Heart left ventricle (tissue), 16 donors: ENCODE results near the gene CATSPERD. TPM values are rescaled to one million over a fixed set of nuclear protein-coding genes. Genes with fewer than 3 reads are reported as not detected.

ENCODE experiments used
- ATAC-seq, 4 donors: fragments of 200-7000 bp; cut with Tn5 transposase; one replicate each; pipeline ENCODE4 v1.9.1; 2020 to 2022; ENCODE audit warnings: moderate library complexity in 4 of 4, mild to moderate bottlenecking in 3 of 4, moderate number of reproducible peaks in 1 of 4
- DNase-seq, 5 donors: peaks; one replicate each; pipeline ENCODE4 v3.0.0-alpha.2; 2020
- H3K27ac ChIP-seq, 12 donors: fragments of 200-600 bp; sonication (generic) in 4 of 12; one replicate each; pipeline versions ENCODE4 v1.5.0 to v1.8.0; 2016 to 2022; ENCODE audit warnings: mild to moderate bottlenecking in 2 of 12
- H3K27me3 ChIP-seq, 9 donors: fragments of 200-600 bp; sonication (generic) in 2 of 9; one replicate each; pipeline versions ENCODE4 v1.5.1 to v1.8.0; 2016 to 2022; ENCODE audit warnings: mild to moderate bottlenecking in 3 of 9
- H3K36me3 ChIP-seq, 9 donors: fragments of 200-600 bp; sonication (generic) in 2 of 9; one replicate each; pipeline versions ENCODE4 v1.5.0 to v1.8.0; 2018 to 2022; ENCODE audit warnings: mild to moderate bottlenecking in 2 of 9
- H3K4me1 ChIP-seq, 12 donors: fragments of 200-600 bp; sonication (generic) in 4 of 12; one replicate each; pipeline versions ENCODE4 v1.5.0 to v1.8.0; 2016 to 2022; ENCODE audit warnings: mild to moderate bottlenecking in 3 of 12
- H3K4me3 ChIP-seq, 12 donors: fragments of 200-600 bp; sonication (generic) in 4 of 12; one replicate each; pipeline versions ENCODE4 v1.5.0 to v1.8.0; 2017 to 2022; ENCODE audit warnings: mild to moderate bottlenecking in 9 of 12, moderate library complexity in 4 of 12
- H3K9me3 ChIP-seq, 12 donors: fragments of 200-600 bp; sonication (generic) in 4 of 12; one replicate each; pipeline versions ENCODE4 v1.5.0 to v1.8.0; 2016 to 2022; ENCODE audit warnings: mild to moderate bottlenecking in 1 of 12
- CTCF ChIP-seq, 12 donors: fragments of 200-600 bp; sonication (generic) in 4 of 12; IDR thresholded peaks; one replicate each; pipeline versions ENCODE4 v1.5.0 to v1.8.0; 2018 to 2022; ENCODE audit warnings: antibody characterized with exemption in 12 of 12, mild to moderate bottlenecking in 5 of 12
- POLR2A ChIP-seq, 2 donors: fragments of 450-650 bp; IDR thresholded peaks; one replicate each; pipeline ENCODE4 v1.6.1; 2017; ENCODE audit warnings: antibody characterized with exemption in 2 of 2, mild to moderate bottlenecking in 2 of 2, moderate library complexity in 2 of 2
- WGBS, 4 donors: extraction: QIAGEN DNeasy Blood & Tissue Kit in 2 of 4; methylation state at CpG; one replicate each; pipeline versions ENCODE4 v1.1.5 to v1.1.7; 2013 to 2018; 5-methylcytosine and 5-hydroxymethylcytosine counted together
- intact Hi-C, 10 donors: fragments of 100-400 bp; cut with DNase I; formaldehyde crosslinking; loops; one replicate each; pipeline versions ENCODE4 v1.11.1 to v1.14.2; 2022
- polyA plus RNA-seq, 2 donors: library from polyadenylated mRNA; stranded (reverse); fragments of 200-250 nt; gene quantifications; one replicate each; pipeline ENCODE4 v1.2.3, GENCODE V29; 2013
- total RNA-seq, 9 donors: library from RNA; depleted of rRNA in 2 of 9; stranded (reverse); fragments of >200 nt in 2 of 9; fragmentation: NEBNext Ultra II Directional in 3 of 9; extraction: Animal tissue kit (Norgen Biotek cat#: 25700) in 3 of 9; gene quantifications; one replicate each; pipeline versions ENCODE4 v1.1.0 to v1.2.4, GENCODE V29; 2016 to 2023
- donor health status: ischemic (EF 13 %, LVEDD 7.1; RV severe dilation, severe dysfunction).
- donor health status: healthy with polysubstance abuse.
- donor health status: DM: no; HTN: yes; CAD: no.
- donor health status: DM: no; HTN: no; CAD: no.
- donor health status: ischemic (EF 25% LVEDD 6.9; RV normal size, moderate dysfunction).
- donor health status: ischemic (EF 25% LVEDD 5.7; RV mildly dilated, moderate dysfunction).
- donor health status: healthy.
- donor health status: DM: yes; HTN: yes; CAD: no.
- donor health status: ischemic (EF 35%, LVEDD 5.7; RV mildly dilated, moderate dysfunction).
- donor health status: nonischemic (EF 11% LVEDD 7.7; RV severe dilation, severe dysfunction).
- donor health status: DM: yes; HTN: yes; CAD: no.
- donor health status: PGD.
- donor health status: ischemic (EF 29% LVEDD 5.4; RV normal size, mild dysfunction).
- donor health status: nonischemic (EF 23%, LVEDD 6.1; RV moderate dilation, normal function).

CATSPERD gene
- total and polyA plus RNA-seq, 11 donors = not detected

- Histone ChIP-seq H3K4me1 (peaks cover 0 to 11% (median 6%) of the 10 kb centered on the region in 12 donors), H3K27ac (no peak overlapping the region), H3K4me3 (no peak overlapping the region), H3K36me3 (peaks cover 2 to 69% (median 61%) of the 10 kb centered on the region in 9 donors), H3K9me3 (no peaks in the 10 kb centered on the region), H3K27me3 (no peaks in the 10 kb centered on the region)
- DNase-seq (no peak), ATAC-seq (no peak)
- 89 to 92% (median 91%) methylated on average over 44 of the region's 44 CpGs for WGBS, 4 donors
- TF ChIP-seq CTCF (IDR thresholded peaks at IDR 0.05) (no peak), POLR2A (IDR thresholded peaks at IDR 0.05) (no peak)
- intact Hi-C loops = no loop called here
Observed at GRCh38 chr19:5786593-5787408, 66.4 kb downstream of the CATSPERD start.

- intact Hi-C loops = no loop called here
- TF ChIP-seq CTCF (IDR thresholded peaks at IDR 0.05) (no peak), POLR2A (IDR thresholded peaks at IDR 0.05) (no peak)
- Histone ChIP-seq H3K9me3 (no peaks in the 10 kb centered on the region), H3K4me1 (peaks cover 0 to 11% (median 6%) of the 10 kb centered on the region in 12 donors), H3K4me3 (no peak overlapping the region), H3K27ac (no peak overlapping the region), H3K36me3 (peaks cover 2 to 69% (median 61%) of the 10 kb centered on the region in 9 donors), H3K27me3 (no peaks in the 10 kb centered on the region)
- ATAC-seq (no peak), DNase-seq (no peak)
- 91 to 95% (median 92%) methylated on average over 23 to 39 of the region's 39 CpGs for WGBS, 4 donors
Observed at GRCh38 chr19:5787409-5788182, 67.2 kb downstream of the CATSPERD start.

GRCh38 chr19:5788422-5788821, 68.0 kb downstream of the CATSPERD start:
- H3K36me3 ChIP-seq = peaks cover 2 to 65% (median 61%) of the 10 kb centered on the region in 9 donors
- DNase-seq = no peak
- H3K27ac ChIP-seq = no peak overlapping the region
- no peaks in the 10 kb centered on the region for H3K27me3 ChIP-seq
- 88 to 96% (median 93%) methylated on average over 5 of the region's 5 CpGs for WGBS, 4 donors
- no peak for TF ChIP-seq CTCF (IDR thresholded peaks at IDR 0.05)
- TF ChIP-seq POLR2A (IDR thresholded peaks at IDR 0.05) = no peak
- no peak overlapping the region for H3K4me3 ChIP-seq
- no peaks in the 10 kb centered on the region for H3K9me3 ChIP-seq
- peaks cover 0 to 11% (median 6%) of the 10 kb centered on the region in 12 donors for H3K4me1 ChIP-seq
- intact Hi-C loops = no loop called here
- ATAC-seq = no peak

- no peak for TF ChIP-seq CTCF (IDR thresholded peaks at IDR 0.05)
- TF ChIP-seq POLR2A (IDR thresholded peaks at IDR 0.05) = no peak
- no peaks in the 10 kb centered on the region for H3K27me3 ChIP-seq
- H3K36me3 ChIP-seq = peaks cover 2 to 57% (median 56%) of the 10 kb centered on the region in 9 donors
- H3K9me3 ChIP-seq = no peaks in the 10 kb centered on the region
- ATAC-seq = no peak
- DNase-seq = no peak
- no peak overlapping the region for H3K27ac ChIP-seq
- no peak overlapping the region for H3K4me3 ChIP-seq
- WGBS, 4 donors = 92 to 95% (median 95%) methylated on average over 17 to 39 of the region's 39 CpGs
- H3K4me1 ChIP-seq = peaks cover 0 to 11% (median 6%) of the 10 kb centered on the region in 12 donors
- intact Hi-C loops = no loop called here
Observed at GRCh38 chr19:5789351-5789761, 68.9 kb downstream of the CATSPERD start.
